SK-MEL-5 (cell line): ENCODE results near the gene ACAN. TPM values are rescaled to one million over a fixed set of nuclear protein-coding genes. Genes with fewer than 3 reads are reported as not detected.

ENCODE experiments used
- DNase-seq: peaks from one replicate; pipeline ENCODE4 v3.0.0-alpha.2; 2016; ENCODE audit warnings: low read depth, low spot score
- in situ Hi-C: cut with HindIII; loops from 2 replicates; pipeline ENCODE4 v1.10.0; 2016; ENCODE audit warnings: low sequenced_read_pairs, high pct_unique_total_duplicates, low pct_unique_long_range_greater_than_20kb
- total RNA-seq: library from RNA; depleted of rRNA; stranded (reverse); fragments of >200 nt; shearing (Covaris generic); gene quantifications from 2 replicates; pipeline ENCODE4 v1.2.3, GENCODE V29; 2014

Gene ACAN
- total RNA-seq, 1 experiment from 2014 or later, result 1.6 TPM

- DNase-seq, result peak; percentile 83
- in situ Hi-C loops, result no loop called here
These were observed 101.5 kb downstream of the ACAN start for GRCh38 chr15:88904624-88905327.

DNA sequence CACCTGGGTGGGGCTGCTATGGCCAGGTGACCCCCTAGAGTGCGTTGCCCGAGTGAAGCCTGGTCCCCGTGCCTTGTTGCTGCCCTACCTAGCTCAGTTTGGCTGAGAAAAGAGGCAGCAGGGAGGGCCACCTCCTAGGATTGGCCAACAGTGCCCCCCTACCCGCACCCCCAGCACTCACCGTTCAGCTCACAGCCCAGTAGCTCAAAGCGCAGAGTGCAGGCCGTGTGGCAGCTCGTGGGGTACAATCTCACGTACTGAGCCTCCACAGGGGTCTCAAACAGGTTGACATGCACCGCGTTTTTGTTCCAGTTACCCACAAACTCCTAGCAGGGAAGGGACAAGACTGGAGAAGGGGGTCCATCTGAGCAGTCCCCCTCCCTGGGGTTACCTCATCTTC, 102.3 kb downstream of the ACAN start:
- no peak for DNase-seq
- in situ Hi-C loops, result no loop called here

GRCh38 chr15:88906130-88906529, 102.9 kb downstream of the ACAN start:
- in situ Hi-C loops, result no loop called here

DNA sequence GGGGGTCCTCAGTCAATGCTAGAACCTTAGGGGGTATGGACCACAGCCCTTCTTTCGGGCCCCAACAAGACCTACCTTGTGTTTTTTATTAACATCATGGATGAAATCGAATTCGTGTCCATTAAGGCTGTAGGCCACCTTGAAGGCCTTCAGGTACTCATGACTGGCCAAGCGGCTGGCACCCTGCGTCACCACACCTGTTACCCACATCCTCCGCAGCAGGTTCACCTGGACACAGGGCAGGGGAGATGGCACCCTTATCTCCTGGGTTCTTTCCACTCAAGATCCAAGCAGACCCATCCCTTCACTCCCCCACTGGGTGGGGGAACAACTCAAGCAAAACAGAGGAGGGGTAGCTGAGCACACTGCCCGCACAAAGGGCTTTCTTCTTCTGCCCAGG, 103.3 kb downstream of the ACAN start:
- DNase-seq, result no peak
- in situ Hi-C loops, result no loop called here

More at GRCh38 chr15:88906130-88906529, 102.9 kb downstream of the ACAN start:
- DNase-seq, result no peak

DNA sequence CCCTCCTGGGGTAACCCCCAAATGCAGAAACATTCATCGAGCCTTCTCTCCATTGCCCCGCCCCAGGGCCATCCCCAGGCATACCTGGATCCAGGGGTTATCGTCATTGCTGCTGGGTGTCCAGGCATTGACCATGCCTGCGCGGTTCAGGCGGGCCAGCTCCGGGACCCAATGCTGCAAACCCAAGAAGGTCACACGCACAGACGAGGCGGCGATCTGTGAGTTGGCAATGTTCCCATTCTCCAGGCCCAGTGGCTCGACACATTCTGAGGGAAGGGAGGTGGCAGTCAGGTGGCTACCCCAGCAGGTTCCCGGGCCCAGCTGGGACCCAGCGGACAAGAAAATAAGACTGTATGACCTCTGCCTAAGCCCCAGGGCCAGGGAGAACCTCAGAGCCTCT, 103.9 kb downstream of the ACAN start:
- no peak for DNase-seq
- in situ Hi-C loops, result no loop called here

DNA sequence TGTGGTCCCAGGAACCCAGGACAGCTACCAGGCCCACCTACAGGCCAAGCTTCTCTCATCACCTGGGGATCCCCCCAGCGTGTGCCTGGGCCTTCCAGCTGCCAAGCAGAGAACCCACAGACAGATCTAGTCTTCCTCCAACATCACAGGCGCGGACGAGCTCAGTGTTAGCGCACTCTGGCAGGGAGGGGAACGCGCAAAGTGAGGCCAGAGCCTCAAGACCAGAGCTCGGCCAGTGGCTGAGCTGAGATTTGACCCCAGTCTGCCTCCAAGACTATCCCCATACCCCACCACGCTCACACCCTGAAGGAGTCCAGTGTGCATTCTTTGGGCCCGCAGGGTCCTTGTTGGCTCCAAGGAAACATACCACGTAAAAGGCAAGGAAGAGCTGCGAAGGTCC, 104.9 kb downstream of the ACAN start:
- DNase-seq, result no peak
- in situ Hi-C loops, result no loop called here

DNA sequence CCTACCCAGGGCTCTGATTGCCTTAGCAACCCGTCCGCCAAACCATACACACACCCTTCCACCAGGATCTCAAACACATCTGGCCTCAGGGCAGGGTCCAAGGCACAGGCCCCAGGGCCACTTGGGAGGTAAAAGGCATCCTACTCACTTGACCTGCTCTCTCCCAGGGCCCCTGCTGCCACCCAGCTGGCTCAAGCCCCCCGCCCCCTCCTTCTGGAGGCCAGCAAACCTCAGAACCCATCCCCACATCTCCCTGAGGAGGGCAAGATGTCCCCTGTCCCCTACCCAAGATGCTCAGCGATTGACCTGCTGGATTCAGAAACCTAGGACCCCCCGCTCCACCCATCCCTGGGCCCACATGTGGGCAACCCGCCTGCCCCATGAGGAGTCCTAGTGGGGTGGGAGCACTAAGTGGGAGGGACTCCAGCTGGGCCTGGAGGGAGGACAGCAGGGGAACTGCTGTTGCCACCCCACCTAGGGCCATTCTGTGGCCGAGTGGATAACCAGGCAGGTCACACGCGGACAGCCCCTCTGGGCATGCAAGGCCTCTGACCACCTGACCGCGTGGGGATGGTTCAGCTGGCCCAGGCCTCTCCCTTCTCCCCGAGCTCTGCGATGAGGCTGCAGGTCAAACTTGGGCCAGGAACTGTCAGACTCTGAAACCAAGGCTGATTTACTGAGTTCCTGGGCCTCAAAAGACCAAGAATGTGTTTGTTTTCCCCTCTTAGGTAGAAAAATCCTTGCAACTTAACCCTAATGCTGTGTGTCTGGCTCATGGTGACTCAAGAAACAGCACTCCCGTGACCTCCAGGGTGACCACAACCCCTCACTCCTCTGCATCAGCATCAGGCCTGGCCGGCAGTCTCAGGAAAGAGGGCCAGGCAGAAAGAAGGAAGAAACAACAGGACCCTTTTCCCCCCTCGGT, 105.7 kb downstream of the ACAN start:
- DNase-seq, result no peak

DNA sequence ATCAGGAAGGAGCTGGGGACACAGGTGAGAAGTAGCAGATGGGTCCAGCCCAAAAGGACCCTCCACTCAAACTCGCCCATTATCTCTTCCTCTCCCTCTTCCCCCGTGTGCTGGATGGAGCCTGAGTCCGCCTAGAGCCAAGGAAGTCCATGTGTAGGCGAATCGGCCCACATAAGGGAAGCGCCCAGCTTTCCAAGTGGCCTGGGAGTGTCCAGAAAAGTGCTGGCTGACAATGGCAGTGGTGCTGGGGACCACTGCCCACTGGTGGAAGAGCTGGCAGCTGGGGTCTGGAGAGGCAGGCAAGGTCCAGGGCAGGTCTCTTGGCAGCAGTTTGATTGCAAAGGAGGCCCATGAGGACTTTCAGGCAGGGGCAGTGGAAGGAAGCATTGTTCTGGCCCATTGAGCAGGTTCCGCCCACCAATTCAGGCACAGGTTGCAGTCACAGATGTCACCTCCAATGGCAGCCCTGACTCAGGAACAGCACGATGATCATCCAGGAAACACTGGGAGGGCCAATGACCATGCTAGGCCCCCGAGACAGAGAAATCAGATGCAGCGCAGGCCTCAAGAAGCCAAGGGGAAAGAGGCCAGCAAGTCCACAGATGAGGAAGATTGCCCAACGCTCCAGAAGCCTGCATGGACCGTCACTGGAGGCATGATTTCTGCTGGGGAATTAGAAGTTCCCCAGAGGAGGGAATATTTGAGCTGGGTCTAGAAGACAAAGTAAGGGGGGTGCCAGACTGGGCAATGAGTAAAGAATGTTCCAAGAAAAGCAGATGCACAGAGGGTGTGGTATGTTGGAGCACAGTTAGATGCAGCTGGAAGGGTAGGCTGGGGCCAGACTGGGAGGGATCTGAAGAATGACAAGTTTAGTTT, 107.0 kb downstream of the ACAN start:
- DNase-seq, result no peak
- in situ Hi-C loops, result no loop called here

More for the DNA sequence above, 105.7 kb downstream of the ACAN start:
- in situ Hi-C loops, result no loop called here

DNA sequence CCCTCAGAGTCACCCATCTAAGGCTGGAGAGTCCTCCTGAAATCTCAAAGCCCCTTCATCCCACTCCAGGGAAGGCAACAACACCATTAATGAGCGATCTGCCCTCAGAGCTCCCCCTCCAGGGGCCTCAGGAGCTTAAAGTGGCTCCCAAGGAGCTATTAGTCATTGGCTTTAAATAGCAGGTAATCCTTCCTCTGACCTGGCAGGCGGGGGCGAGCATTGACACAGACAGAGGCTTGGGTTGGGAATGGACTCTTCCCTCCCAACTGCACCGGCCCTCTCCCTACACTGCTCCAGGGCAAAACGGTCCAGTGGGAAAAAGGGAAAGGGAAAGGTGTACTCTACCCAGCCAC, 108.5 kb downstream of the ACAN start:
- in situ Hi-C loops, result no loop called here
- no peak for DNase-seq

DNA sequence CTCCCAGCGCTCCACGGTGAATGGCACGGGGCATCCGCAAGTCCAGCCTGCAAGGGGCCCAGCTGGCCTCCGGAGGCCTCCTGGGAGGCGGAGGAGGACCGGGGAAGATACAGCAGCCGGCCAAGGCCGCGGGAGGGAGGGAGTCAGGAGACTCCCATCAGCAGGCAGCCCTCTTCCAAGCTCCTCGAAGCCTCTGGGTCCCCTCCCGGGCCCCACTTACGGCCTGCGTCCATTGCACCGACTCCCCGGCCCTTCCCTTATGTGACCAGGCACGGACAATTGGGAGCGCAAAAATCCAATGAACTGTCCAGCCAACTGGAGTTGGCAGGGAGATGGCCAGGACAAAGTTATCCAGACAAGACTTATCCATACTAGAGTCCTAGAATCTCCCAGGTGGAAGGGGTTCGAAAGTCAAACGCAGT, 109.3 kb downstream of the ACAN start:
- no peak for DNase-seq
- in situ Hi-C loops, result no loop called here

DNA sequence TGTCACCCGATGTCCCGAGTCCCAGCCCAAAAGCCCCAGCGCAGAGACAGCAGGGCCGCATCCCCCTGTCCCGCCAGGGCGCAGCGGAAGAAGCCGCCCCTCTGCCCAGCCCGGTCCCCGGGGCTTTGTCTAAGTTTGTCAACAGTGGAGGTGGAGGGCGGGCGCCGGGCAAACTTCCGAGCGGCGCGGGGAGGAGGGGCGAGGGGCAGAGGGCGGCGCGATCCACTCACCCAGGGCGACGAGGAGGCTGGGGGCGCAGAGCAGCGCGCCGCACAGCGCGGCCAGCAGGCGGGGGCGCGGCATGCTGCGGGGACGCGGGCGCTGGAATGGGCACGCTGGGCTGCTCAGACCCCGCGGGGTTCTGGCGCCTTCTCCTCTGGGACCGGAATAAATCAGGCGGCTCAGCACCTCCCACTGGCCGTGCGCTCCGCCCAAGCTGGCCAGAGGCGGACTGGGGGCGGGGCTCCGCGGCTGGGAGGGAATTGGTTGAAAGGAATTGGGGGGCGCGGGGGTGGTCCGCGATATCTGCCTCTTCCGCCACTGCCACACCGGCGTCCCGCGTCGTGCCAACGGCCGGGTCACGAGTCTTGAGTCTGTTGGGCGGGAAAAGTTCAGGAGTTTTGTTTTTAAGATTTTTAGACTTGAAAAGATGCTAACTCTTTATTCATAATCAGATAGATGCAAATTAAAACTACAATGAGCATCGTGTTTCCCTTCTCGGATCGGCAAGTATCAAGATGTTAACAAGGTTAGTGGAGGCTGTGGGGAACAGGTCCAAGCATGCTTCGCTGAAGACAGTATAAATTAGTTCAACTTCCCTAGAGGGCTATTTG, 110.0 kb downstream of the ACAN start, which contains the start of gene MFGE8:
TSS of gene MFGE8 (minus strand) at position 363 of the 833 bp plus-strand sequence. CDS start at position 303, 60 bp downstream.
- in situ Hi-C loops, result no loop called here

GRCh38 chr15:88913850-88914169, 110.6 kb downstream of the ACAN start:
- in situ Hi-C loops, result no loop called here
- DNase-seq, result no peak

More for the DNA sequence above, 110.0 kb downstream of the ACAN start, which contains the start of gene MFGE8:
- peak; percentile 78 for DNase-seq

- DNase-seq, result no peak
- in situ Hi-C loops, result no loop called here
These were observed 112.1 kb downstream of the ACAN start for GRCh38 chr15:88915354-88915753.

DNA sequence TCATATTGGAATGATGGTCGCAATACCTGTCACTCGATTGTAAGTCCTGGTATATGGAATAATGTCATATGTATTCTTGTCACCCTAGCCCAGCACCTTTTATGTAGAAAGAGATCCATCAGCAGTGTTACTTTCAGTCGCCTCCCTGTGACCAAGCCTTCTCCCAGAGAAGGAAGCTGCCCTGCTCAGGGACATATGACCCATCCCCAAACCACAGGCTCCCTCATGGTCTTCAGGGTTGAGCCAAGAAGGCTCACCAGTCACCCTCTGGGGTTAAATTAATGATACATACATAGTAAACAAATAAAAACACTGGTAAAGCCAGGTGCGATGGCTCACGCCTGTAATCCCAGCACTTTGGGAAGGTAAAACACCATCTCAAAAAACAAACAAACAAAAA, 114.5 kb downstream of the ACAN start:
- DNase-seq, result no peak
- in situ Hi-C loops, result no loop called here

DNA sequence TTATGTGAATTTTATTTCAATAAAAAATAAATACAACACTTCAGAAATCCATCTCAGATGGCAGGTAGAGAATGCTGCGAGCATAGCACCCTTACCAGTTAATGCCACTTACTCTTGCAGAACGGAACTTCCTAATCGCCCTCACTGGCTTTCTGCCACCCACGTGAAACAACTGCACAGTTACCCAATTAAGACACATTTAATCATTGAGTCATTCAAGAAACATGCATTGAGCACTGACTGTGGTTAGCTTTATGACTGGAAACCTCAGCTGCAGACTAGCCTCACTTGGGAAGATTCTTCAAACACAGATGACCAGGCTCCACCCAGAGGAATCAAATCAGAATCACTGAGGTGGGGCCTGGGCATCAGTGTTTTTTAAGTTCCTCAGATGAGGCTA, 115.5 kb downstream of the ACAN start:
- in situ Hi-C loops, result no loop called here
- DNase-seq, result peak; percentile 77

GRCh38 chr15:88920186-88920891, 117.1 kb downstream of the ACAN start:
- DNase-seq, result no peak
- in situ Hi-C loops, result no loop called here
